Ecto neural progenitor cell (in vitro differentiated cells): Measurements from ENCODE around the gene RPL19.
"Not testable (repeated sequence)": the region's sequence is repeated elsewhere in the genome, so short reads cannot be mapped to it uniquely, and the experiment has no call there.

Source experiments
- DNase-seq: peaks from one replicate; pipeline ENCODE4 v3.0.0-alpha.2; 2018; ENCODE audit warnings: low spot score

RPL19 gene

GRCh38 chr17:39200070-39200879 is at the start of gene RPL19:
Gene RPL19 (plus strand): TSS chr17:39200283. CDS start chr17:39200345, 62 bp downstream.
- peak; percentile 91 for DNase-seq

GRCh38 chr17:39150795-39151149 is 49.3 kb upstream of the RPL19 start:
- no peak for DNase-seq

- DNase-seq = peak; percentile 78
Measured at GRCh38 chr17:39151150-39151942, 48.7 kb upstream of the RPL19 start, which contains the start of gene PLXDC1. Gene PLXDC1 (minus strand): TSS chr17:39151637. CDS start chr17:39151437, 200 bp downstream.

GRCh38 chr17:39151943-39152818 is 47.9 kb upstream of the RPL19 start:
- DNase-seq = peak; percentile 80

GRCh38 chr17:39153599-39154051 is 46.5 kb upstream of the RPL19 start:
- DNase-seq = peak; percentile 99

- DNase-seq = no peak
Measured at GRCh38 chr17:39155654-39156053, 44.4 kb upstream of the RPL19 start.

- DNase-seq = no peak
Measured at GRCh38 chr17:39156491-39156890, 43.6 kb upstream of the RPL19 start.

GRCh38 chr17:39158623-39159022 is 41.5 kb upstream of the RPL19 start:
- no peak for DNase-seq

GRCh38 chr17:39161962-39162361 is 38.1 kb upstream of the RPL19 start:
- no peak for DNase-seq

- DNase-seq = peak; percentile 92
Measured at GRCh38 chr17:39164675-39165143, 35.4 kb upstream of the RPL19 start.

GRCh38 chr17:39165178-39165840 is 34.8 kb upstream of the RPL19 start:
- peak; percentile 76 for DNase-seq

GRCh38 chr17:39165841-39166349 is 34.2 kb upstream of the RPL19 start, which contains the start of gene ARL5C:
Gene ARL5C (minus strand): TSS chr17:39166161. CDS start chr17:39165760, 401 bp downstream.
- DNase-seq = no peak

GRCh38 chr17:39166437-39167335 is 33.4 kb upstream of the RPL19 start:
- DNase-seq = no peak

GRCh38 chr17:39167476-39167875 is 32.6 kb upstream of the RPL19 start:
- no peak for DNase-seq

GRCh38 chr17:39168503-39168902 is 31.6 kb upstream of the RPL19 start:
- not testable (repeated sequence) for DNase-seq

- DNase-seq = no peak
Measured at GRCh38 chr17:39169101-39169500, 31.0 kb upstream of the RPL19 start.

- no peak for DNase-seq
Measured at GRCh38 chr17:39169518-39169917, 30.6 kb upstream of the RPL19 start.

- DNase-seq = no peak
Measured at GRCh38 chr17:39170109-39170508, 30.0 kb upstream of the RPL19 start.

GRCh38 chr17:39170558-39170957 is 29.5 kb upstream of the RPL19 start:
- DNase-seq = no peak

- no peak for DNase-seq
Measured at GRCh38 chr17:39171933-39172332, 28.1 kb upstream of the RPL19 start.
